Myocyte (in vitro differentiated cells): ENCODE results near the gene FLAD1. TPM values are rescaled to one million over a fixed set of nuclear protein-coding genes. Genes with fewer than 3 reads are reported as not detected.
"Not testable (repeated sequence)": the region's sequence is repeated elsewhere in the genome, so short reads cannot be mapped to it uniquely, and the experiment has no call there.

ENCODE experiments used
- DNase-seq: peaks from one replicate; pipeline ENCODE4 v3.0.0-alpha.2; 2012; ENCODE audit warnings: low read depth
- total RNA-seq: library from RNA; depleted of rRNA; stranded (reverse); fragments of >200 nt; gene quantifications from 2 replicates; pipeline ENCODE4 v1.2.3, GENCODE V29; 2014

Gene FLAD1
- total RNA-seq, 1 donor from 2014 or later, result 27.2 TPM

DNA sequence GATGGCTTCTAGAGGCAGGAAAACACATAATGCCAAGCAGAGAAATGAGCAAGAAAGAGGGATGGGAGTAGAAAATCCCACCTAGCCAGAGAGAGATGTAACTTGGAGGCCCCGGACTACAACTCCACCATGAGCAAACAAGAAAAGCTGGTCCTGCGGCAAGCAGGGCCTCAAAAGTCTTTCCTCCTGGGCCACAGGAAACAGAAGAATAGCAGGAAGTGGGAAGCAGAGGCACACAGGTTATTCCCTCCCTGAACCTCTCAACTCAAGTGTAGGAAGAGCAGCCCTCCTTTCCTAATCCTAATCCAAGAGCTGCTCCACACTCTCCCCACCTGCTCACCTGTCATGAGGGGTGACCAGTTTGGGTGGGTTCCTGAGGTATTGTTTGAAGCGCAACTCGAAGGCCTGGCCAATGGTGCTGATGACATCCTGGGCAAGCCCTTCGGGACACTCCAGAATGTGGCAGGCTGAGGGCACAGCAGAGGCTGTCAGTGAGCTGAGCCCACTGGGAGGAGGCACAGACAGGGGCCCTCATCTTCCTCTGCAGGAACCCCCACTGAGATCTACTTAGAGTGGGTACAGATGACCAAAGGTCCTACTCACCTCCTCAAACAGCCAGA, 15.7 kb upstream of the FLAD1 start:
- DNase-seq, result no peak

DNA sequence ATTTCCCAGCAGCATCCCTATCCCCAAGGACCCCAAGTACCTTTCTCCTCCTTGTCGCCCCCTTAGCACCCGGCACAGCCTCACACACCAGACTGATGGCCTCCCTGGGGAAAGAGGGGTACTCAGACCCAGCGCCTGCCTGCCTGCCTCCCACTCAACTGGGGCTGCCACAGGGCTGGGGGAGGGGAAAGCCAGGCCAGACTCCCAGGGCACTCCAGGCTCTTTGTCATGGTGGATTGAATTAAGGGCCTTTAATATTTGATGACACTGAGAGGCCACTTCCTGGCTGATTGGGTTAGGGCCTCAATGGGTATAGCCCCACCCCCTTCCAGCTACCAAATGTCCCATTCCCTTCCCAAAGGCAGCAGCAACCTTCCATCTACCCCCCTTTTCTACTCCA, 14.4 kb upstream of the FLAD1 start:
- DNase-seq, result no peak

DNA sequence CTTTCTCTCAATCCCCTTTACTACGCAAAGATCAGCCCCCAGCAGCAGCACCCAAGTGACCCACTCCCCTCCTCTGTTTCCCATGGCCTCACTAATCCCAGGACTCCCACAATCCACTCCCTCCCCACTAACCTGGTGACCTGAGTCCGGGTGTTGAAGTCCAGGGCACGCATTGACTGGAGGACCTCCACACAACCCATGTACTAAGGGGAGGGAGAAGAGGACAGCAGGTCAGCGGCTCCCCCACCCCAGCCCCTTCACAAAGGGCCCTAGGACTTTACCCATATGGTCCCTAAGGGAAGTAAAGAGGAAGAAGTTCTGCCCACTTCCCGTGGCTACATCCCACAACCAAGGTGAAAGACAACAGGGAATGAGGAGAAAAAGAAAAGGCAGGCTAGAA, 13.9 kb upstream of the FLAD1 start:
- no peak for DNase-seq

DNA sequence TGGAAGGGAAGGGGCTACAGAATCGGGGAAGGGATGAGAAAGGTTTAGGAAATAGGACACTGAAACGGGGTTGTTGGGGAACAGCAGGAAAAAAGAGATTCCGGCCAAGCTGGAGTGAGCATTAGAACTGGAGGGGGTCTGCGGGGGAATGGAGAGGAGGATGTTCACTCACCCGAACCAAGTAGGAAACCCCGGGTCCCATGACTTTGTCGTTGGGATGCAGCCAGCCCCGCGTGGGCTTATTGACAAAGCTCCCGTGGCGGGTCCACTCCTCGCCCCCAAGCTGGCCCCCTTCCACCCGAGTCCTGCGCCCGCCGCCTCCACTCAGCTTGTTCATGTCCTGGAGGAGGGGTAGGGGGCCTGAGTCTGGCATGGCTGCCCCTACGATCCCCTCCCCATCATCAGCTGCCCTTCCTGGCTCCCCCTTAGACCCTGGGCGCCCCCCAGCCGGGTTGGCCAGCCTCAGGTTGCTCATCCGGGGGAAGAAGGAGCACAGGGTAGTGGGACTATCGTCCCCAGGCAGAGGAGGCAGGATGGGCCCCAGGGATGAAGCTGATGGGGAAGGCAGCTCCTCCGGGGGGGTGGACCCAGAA, 13.2 kb upstream of the FLAD1 start:
- peak; percentile 7 for DNase-seq

DNA sequence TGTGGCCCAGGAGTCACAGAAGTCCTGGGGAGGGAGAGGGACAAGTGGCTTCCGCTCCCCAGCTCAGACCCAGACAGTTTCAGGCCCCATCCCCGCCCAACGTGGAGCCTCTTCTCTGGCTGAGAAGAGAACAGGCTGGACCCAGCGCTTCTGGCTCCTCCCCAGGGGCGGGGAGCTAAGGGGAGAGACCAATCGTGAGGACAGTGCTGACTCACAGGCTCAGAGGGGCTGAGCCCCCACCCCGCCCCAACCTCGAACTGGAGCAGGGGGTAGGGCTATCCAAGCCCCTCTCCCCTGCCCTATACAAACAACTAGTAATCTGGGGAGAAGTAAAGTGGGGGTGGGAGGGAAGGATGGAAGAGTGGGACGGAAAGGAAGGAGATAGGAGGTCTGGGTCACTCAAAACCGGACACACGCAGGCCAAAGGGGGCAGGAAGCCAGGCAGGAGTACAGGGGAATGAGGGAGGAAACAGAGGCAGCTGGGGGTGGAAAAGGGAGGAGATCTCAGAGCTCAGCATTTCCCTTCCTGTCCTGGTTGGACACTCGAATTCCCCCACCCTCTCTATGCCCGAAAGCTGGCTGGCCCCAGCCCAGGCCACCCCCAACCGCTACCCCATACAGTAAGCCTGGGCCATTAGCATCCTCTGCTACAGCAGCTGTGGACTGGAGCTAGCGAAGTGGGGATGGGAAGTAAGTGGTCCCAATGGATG, 12.4 kb upstream of the FLAD1 start, which contains the start of gene SHC1:
SHC1 (minus strand) TSS at position 117 of the 710 bp plus-strand sequence. CDS start 221 bp downstream, outside the sequence.
- DNase-seq, result peak; percentile 96

DNA sequence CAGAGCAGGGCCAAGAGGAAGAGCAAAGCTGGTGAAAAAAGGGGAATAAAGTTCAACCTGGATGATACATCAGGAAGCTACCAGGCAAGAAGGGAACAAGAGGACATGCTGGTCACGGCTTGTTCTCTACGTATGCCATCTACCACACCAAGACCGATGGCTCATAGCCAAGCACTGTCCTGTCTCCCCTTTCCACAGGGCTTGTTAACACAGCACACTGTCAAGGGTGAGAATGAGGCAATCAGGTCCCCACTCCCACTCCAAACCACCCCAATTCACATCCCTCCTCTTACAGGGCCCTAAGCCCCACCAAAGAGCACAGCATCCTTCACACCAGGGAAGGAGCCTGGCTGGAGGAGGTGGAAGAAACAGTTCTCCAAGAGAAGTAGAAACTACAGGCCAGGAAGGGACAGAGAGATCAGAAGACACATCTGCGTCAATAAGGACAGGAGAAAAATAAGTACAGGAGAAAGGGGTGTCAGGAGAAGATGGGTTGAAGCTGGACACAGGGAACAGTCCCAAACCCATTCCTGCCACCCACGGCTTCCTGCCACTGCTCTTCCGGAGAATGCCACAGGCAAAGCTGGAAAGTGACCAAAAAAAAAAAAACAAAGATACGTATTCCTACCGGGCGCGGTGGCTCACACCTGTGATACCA, 11.7 kb upstream of the FLAD1 start:
- DNase-seq, result no peak

DNA sequence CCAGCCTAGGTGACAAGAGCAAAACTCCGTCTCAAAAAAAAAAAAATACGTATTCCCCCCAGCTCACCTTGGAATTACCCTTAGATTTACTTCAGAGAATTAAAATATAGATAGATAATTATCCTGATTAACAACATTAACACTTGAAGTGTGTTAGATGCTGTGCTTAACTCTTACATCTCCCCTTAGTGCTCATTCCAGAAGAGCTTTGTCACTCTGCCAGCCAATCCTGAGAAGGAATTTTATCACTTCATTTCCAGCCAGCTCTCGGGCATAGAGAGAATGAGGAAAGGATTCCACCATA, 11.0 kb upstream of the FLAD1 start:
- DNase-seq, result no peak

DNA sequence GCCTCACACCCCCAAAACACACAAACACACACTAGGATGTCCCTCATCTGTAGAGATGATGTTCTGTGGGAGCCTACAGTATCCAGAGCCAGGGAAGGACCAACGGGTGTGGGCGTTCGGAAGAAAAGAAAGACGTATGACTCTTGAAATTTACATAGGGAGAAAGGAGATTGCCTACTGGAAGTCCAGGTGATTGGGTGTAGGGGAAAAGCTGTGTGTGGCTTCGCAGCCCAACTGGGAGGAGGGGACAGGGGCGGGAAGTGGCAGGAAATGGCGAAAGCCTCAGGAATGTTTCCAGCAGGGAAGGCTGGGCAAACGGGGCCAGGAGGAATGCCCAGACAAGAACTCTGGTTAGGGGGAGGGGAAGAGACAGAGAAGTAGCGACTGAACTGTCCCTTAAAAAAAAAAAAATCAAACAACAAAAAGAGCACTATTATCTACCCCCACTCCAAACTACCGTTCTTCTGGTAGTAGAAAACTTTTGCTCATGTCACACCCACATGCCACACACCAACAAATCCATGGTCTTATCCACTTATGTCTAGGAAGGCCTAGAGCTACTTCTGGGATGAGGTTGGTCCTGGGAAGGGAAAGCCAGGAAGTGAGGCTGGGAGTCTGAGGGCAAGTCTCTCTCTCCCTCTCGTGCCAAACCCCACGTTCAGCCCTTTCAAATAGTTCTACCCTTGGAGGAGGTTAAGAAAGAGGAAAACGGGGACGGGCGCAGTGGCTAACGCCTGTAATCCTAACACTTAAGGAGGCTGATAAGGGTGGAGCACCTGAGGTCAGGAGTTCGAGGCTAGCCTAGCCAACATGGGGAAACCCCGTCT, 10.4 kb upstream of the FLAD1 start:
- peak; percentile 93 for DNase-seq

DNA sequence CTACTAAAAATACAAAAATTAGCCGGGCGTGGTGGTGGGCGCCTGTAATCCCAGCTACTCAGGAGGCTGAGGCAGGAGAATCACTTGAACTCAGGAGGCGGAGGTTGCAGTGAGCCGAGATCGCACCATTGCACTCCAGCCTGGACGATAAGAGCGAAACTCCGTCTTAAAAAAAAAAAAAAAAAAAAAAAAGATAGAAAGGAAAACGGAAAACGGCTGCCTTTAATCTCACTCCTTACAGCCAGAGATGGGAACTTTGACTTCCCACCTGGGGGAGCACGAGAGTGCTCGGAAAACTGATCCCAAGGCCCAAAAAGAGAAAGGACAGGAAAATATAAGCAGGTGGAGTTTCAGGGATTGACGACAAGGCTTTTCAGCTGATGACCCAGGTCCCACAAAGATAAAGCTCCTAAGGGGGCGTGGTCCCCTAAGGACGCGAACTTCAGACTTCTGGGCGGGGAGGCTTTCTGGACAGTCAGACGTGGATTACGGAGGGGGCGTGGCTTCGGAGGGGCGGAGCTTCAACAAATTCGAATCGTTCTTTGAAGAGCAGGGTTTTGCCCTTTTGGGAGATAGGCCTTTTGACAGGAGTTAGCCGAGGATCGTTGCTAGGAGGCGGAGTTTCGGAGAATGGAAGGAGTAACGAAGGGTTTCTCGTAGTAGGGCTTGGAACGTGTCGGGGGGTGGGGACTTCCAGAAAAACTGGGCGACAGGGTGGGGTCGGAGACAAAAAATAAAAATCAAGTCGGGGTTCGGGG, 9.6 kb upstream of the FLAD1 start:
- DNase-seq, result peak; percentile 98

DNA sequence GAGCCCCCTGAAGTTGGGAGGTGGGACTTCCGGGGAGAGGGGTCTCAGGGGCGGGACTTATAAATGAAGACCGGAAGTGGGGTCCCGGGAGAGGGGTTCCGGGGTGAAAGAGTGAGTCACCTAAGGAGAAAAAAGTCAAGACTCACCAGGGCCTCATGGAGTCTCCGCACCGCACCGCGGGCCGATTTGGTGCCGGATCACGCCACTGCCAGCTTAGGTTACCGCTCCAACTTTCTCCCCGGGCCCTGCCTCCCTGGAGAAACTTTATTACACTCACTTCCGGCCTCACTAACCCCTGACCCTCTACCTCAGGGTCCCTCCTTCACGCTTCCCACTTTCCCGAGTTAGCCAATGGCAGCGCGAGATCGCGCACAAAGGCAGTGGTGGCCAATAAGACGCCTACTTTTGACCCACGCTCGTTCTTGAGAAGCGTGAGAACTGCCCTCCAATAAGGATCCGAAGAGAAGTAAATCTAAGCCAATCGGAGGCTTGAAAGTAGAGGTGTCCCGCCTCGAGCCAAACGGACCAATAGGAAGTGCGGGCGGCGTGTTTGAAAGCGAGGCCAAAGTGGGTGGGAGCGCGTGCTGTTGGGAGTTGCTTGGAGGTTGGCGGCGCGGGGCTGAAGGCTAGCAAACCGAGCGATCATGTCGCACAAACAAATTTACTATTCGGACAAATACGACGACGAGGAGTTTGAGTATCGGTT, 8.9 kb upstream of the FLAD1 start, which contains the start of gene CKS1B:
CKS1B (plus strand) TSS at position 580 of the 706 bp plus-strand sequence; CDS start at position 645, 65 bp downstream.
- peak; percentile 100 for DNase-seq

DNA sequence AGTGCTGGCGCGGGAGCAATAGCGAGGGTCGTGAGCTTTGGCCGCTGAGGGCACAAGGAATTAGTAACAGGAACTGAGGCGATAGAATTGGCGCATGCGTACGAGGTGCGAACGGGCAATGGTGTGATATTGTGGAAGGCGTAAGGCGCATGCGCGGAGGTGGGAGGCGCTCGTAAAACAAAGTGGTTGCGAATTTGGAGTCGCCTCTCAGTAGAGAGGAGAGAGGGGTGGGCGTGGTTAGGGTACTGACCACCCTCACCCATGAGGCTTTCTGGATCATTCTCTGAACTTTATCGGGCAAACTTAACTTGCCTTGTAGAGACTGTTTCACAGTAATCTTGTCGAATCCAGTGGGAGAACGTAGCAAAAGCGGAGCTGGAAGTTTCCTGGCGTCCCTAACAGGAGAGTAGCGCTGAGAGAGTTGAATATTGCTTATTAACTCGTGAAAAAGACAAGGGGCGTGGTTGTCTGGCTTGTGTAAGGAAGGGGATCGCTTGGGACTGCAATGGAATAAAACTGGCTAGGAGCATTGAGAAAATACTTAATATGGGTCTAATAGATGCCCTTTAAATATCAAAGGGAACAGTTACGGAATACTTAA, 8.2 kb upstream of the FLAD1 start:
- DNase-seq, result peak; percentile 98

DNA sequence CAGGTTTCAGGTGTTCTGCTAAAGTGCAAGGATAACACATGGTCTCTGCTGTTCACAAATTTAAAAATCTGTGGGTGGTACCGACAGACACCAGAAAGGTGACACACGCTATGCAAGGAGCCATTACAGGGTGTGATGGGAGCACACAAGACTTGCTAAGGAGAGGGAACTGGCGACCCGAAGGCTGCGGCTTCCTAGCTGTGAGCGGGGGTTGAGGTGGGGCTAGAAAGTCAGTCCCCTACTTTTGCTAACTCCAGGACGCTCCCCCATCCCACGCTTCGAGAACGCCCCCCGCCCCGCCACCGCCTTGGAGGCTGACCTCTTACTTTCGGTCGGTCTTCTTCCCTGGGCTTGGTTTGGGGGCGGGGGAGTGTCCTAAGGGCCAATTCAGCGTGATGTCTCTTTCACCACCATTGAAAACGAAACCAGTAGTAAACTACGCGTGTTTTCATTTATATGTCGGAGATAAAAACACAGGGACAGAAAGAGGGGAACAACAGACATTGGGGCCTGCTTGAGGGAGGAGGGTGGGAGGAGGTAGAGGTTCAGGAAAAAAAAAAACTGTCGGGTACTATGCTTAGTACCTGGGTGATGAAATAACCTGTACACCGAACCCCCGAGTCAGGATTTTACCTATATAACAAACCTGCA, 7.6 kb upstream of the FLAD1 start:
- DNase-seq, result peak; percentile 63

DNA sequence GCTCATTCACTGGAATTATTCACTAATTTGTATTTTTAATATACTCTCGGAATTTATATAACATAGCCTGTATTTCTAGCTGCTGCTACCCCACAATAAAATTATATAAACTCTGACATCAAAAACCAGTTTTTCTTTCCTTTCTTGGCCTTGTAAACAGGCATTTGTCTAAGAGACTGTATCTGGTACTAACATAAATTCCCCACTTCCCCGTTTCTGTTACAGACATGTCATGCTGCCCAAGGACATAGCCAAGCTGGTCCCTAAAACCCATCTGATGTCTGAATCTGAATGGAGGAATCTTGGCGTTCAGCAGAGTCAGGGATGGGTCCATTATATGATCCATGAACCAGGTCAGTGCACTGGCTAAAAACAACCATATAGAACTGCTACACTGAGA, 5.4 kb upstream of the FLAD1 start:
- not testable (repeated sequence) for DNase-seq

DNA sequence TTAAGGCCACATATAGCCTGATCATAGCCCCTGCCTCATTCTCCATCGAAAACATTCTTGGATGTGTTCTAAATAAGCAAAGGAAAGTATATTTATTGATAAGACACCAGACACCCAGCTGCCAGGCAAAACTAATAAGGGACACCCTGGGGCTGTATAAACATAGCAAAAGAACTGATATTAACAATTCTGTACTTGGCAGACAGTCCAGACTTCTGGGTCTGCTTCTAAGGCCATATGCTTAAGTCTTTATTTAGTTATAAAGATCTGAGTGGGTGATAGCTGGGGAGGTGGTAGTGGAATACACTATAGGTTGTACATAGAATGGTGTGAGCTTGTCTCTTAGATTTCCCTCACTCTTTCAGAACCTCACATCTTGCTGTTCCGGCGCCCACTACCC, 4.8 kb upstream of the FLAD1 start:
- DNase-seq, result no peak

DNA sequence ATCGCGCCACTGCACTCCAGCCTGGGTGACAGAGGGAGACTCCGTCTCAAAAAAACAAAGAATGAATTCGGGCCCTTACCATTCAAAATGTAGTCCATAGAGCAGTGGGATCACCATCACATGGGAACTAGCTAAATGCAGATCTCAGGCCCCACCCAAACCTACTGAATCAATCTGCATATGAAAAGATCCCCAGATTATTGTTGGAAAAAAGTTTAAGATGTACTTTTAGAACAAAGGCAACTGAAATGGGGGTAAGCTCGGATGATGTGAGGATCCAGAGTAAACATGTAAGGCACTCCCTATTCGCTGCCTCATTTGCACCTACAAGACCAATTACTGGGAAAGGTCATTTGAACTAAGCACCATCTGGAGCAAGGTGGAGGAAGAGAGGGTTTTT, 803 bp upstream of the FLAD1 start:
- no peak for DNase-seq

DNA sequence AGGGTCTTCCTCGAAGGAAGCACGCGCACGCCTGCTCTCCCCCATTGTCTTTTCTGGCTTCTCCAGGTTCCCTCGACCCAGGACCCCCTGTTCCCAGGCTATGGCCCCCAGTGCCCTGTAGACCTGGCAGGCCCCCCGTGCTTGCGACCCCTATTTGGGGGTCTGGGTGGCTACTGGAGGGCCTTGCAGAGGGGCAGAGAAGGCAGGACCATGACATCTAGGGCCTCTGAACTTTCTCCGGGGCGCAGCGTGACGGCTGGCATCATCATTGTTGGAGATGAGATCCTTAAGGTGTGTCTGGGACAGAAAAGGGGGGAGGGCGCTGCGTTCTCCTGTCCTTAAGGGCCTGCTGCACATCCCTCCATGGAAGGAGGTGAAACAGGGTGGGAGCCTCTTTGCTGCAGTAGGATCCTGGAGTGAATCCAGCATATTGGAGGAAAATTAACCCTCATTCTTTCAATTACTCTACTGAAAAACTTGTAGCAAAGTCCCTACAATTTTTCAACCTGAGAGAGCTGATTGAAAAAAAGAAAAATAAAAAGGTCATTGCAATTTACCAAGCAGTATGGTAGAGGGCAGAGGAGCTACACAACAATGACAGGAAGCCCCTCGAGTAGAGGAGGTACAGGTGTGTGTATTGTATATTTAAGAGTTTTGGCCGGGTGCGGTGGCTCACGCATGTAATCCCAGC, 777 bp downstream of the FLAD1 start:
- no peak for DNase-seq

DNA sequence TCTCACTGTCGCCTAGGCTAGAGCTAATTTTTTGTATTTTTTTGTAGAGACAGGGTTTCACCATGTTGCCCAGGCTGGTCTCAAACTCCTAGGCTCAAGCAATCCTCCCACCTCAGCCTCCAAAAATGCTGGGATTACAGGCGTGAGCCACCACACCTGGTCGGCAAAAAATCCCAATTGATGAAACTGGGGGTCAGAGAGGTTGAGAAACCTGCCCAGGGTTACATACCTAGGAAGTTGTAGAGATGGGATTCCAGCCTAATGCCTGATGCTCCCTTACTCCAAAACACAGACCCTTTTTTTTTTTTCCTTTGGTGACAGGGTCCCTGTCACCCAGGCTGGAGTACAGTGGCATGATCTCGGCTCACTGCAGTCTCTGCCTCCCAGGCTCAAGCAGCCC, 3.6 kb downstream of the FLAD1 start:
- DNase-seq, result not testable (repeated sequence)

DNA sequence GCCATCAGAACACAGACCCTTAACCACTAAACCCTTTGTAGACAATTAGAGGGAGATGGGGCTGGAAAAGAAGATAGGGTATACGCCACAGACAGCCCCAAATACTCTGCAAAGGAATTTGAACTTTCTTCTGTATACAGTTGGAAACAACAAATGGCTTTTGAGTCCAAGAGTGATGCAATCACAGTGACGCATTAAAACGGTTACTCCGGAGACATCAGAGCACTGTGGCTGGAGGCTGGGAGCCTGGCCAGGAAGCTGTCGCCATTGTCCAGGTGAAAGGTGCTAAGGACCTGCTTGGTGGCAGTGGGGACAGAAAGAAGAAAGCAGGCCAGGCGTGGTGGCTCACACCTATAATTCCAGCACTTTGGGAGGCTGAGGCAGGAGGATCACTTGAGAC, 4.2 kb downstream of the FLAD1 start:
- DNase-seq, result no peak
